K562 (cell line): ENCODE measurements around the gene EN1. TPM values are rescaled to one million over a fixed set of nuclear protein-coding genes. Genes with fewer than 3 reads are reported as not detected.

ENCODE experiments used
- C11orf30 ChIP-seq: fragments of 450-650 bp; IDR thresholded peaks from 2 replicates; pipeline ENCODE4 v1.6.1; 2016; ENCODE audit warnings: low read depth, mild to moderate bottlenecking
- CBFA2T3 ChIP-seq: fragments of 450-650 bp; IDR thresholded peaks from 2 replicates; pipeline ENCODE4 v1.6.1; 2017
- CTCF ChIP-seq, 3 experiments: IDR thresholded peaks in 2 of 3; conservative IDR thresholded peaks in 1 of 3; 2 replicates each; pipeline ENCODE4 v1.5.1; 2011 to 2012; ENCODE audit warnings: low read length in 3 of 3, mild to moderate bottlenecking in 3 of 3, control low read depth in 2 of 3, improper control_type of control experiment in 1 of 3, inconsistent platforms in 1 of 3, low read depth in 1 of 3, mixed read lengths in 1 of 3, moderate library complexity in 1 of 3; ENCODE audit not compliant: insufficient read depth in 2 of 3
- DACH1 ChIP-seq: fragments of 450-650 bp; IDR thresholded peaks from 2 replicates; pipeline ENCODE4 v1.6.1; 2018; ENCODE audit not compliant: partially characterized antibody
- DMBX1 ChIP-seq: fragments of 250-450 bp; sonication (Bioruptor Pico); IDR thresholded peaks from 2 replicates; pipeline ENCODE4 v1.8.0; 2022; ENCODE audit warnings: inconsistent platforms, mild to moderate bottlenecking, moderate library complexity, borderline replicate concordance
- ETV5 ChIP-seq: sonication (generic); formaldehyde crosslinking; IDR thresholded peaks from 2 replicates; pipeline ENCODE4 v1.4.0; 2020; ENCODE audit warnings: low read depth, mild to moderate bottlenecking, missing genetic modification reagents
- HNRNPUL1 ChIP-seq: fragments of 200-400 bp; formaldehyde crosslinking; IDR thresholded peaks from 2 replicates; pipeline ENCODE4 v1.6.1; 2017; ENCODE audit warnings: low read length
- JUNB ChIP-seq: fragments of 450-650 bp; formaldehyde crosslinking; conservative IDR thresholded peaks from 2 replicates; pipeline ENCODE4 v1.4.0; 2020; ENCODE audit warnings: mild to moderate bottlenecking
- KHSRP ChIP-seq: fragments of 450-650 bp; IDR thresholded peaks from 2 replicates; pipeline ENCODE4 v1.6.1; 2017
- MAFK ChIP-seq: IDR thresholded peaks from 2 replicates; pipeline ENCODE4 v1.6.1; 2011; ENCODE audit warnings: low read length, improper control_type of control experiment
- MTA1 ChIP-seq: fragments of 450-650 bp; IDR thresholded peaks from 2 replicates; pipeline ENCODE4 v1.6.1; 2017; ENCODE audit warnings: borderline replicate concordance
- NFE2 ChIP-seq: IDR thresholded peaks from 2 replicates; pipeline ENCODE4 v1.6.1; 2014; ENCODE audit warnings: antibody characterized with exemption, low read depth
- PHTF2 ChIP-seq: fragments of 250-450 bp; sonication (Bioruptor Pico); IDR thresholded peaks from 2 replicates; pipeline ENCODE4 v1.5.0; 2021; ENCODE audit warnings: mild to moderate bottlenecking
- RBM25 ChIP-seq: fragments of 200-400 bp; formaldehyde crosslinking; IDR thresholded peaks from 2 replicates; pipeline ENCODE4 v1.6.1; 2018; ENCODE audit warnings: low read length, low read depth, moderate library complexity; ENCODE audit not compliant: severe bottlenecking
- TAL1 ChIP-seq: fragments of 450-650 bp; IDR thresholded peaks from 2 replicates; pipeline ENCODE4 v1.6.1; 2016; ENCODE audit warnings: mild to moderate bottlenecking
- TFAP4 ChIP-seq: sonication (generic); formaldehyde crosslinking; IDR thresholded peaks from 2 replicates; pipeline ENCODE4 v1.8.0; 2022; ENCODE audit warnings: missing genetic modification reagents, mild to moderate bottlenecking, moderate library complexity, borderline replicate concordance
- VEZF1 ChIP-seq: fragments of 200-800 bp; sonication (Bioruptor generic); IDR thresholded peaks from 2 replicates; pipeline ENCODE4 v1.6.1; 2017; ENCODE audit warnings: missing genetic modification characterization, missing compliant biosample characterization
- YY1 ChIP-seq, 3 experiments: IDR thresholded peaks; 2 replicates each; pipeline ENCODE4 v1.6.1; 2011; ENCODE audit warnings: low read length in 2 of 3, mild to moderate bottlenecking in 2 of 3, moderate library complexity in 2 of 3, borderline replicate concordance in 1 of 3, control low read depth in 1 of 3, low read depth in 1 of 3; ENCODE audit not compliant: insufficient read depth in 3 of 3, insufficient replicate concordance in 2 of 3, control insufficient read depth in 1 of 3, insufficient read length in 1 of 3; ENCODE audit errors: extremely low read depth in 1 of 3
- ZC3H8 ChIP-seq: fragments of 450-650 bp; IDR thresholded peaks from 2 replicates; pipeline ENCODE4 v1.6.1; 2017
- ZNF41 ChIP-seq: fragments of 250-450 bp; sonication (Bioruptor Pico); conservative IDR thresholded peaks from 2 replicates; pipeline ENCODE4 v1.4.0; 2020; ENCODE audit warnings: mild to moderate bottlenecking
- ZNF592 ChIP-seq: fragments of 450-650 bp; IDR thresholded peaks from 2 replicates; pipeline ENCODE4 v1.6.1; 2017; ENCODE audit warnings: antibody characterized with exemption, mild to moderate bottlenecking
- ZNF766 ChIP-seq: fragments of 200-800 bp; sonication (Bioruptor generic); conservative IDR thresholded peaks from 2 replicates; pipeline ENCODE4 v1.6.1; 2016; ENCODE audit warnings: missing genetic modification characterization, missing compliant biosample characterization
- ZNF830 ChIP-seq: fragments of 250-450 bp; sonication (Bioruptor Pico); IDR thresholded peaks from 2 replicates; pipeline ENCODE4 v1.5.0; 2021; ENCODE audit warnings: mild to moderate bottlenecking
- polyA plus RNA-seq, 8 experiments: library from polyadenylated mRNA; depleted of rRNA in 4 of 8; stranded (reverse) in 5 of 8; unstranded in 3 of 8; fragments of >200 nt; fragmentation: Nextera tagmentation in 2 of 8; fragmentation: Illumina TruSeq in 1 of 8; extraction: Ambion mirVana in 2 of 8; extraction: Trizol in 1 of 8; gene quantifications; 2 replicates each; pipeline versions ENCODE4 v1.2.1 to v1.2.3, GENCODE V29; 2011 to 2014; ENCODE audit warnings: inconsistent platforms in 1 of 8, missing spikeins in 1 of 8
- total RNA-seq, 7 experiments: library from RNA; depleted of rRNA in 6 of 7; stranded (reverse); fragments of >200 nt in 6 of 7; fragmentation: Illumina TruSeq in 2 of 7; extraction: Trizol in 2 of 7; gene quantifications; 2 replicates each; pipeline versions ENCODE4 v1.2.1 to v1.2.3, GENCODE V29; 2011 to 2021; ENCODE audit warnings: low replicate concordance in 1 of 7

EN1 gene
- total and polyA plus RNA-seq, 9 of the 15 experiments (the other 6 are each of a cell fraction or from before 2014, with no cell fraction given) = 0.06 to 2.0 (median 0.51) TPM

GRCh38 chr2:118823633-118824032 lies 23.8 kb downstream of the EN1 start (continued):
- TF ChIP-seq YY1 (IDR thresholded peaks at IDR 0.05; ENCODE audit: borderline replicate concordance in 1 of 3, control insufficient read depth in 1 of 3, extremely low read depth in 1 of 3, insufficient read depth in 3 of 3, insufficient read length in 1 of 3, insufficient replicate concordance in 2 of 3, low read depth in 1 of 3, low read length in 2 of 3) (peak in 1 of 3 experiments; percentile 50), DMBX1 (no peak), DACH1 (no peak), ZC3H8 (no peak), ZNF766 (no peak), ZNF830 (CRISPR knock-in tag) (no peak), VEZF1 (CRISPR knock-in tag) (no peak), ZNF41 (no peak), JUNB (CRISPR knock-in tag) (no peak), NFE2 (peak; percentile 76), CTCF (IDR thresholded peaks at IDR 0.05 in 2 of 3, conservative IDR thresholded peaks at IDR 0.05 in 1 of 3; ENCODE audit: insufficient read depth in 2 of 3, low read depth in 1 of 3, low read length in 3 of 3) (no peak), ZNF592 (no peak), MAFK (0 out of 2 replicates have a peak, but pooled peaks have one; percentile 12), ETV5 (CRISPR knock-in tag) (no peak), CBFA2T3 (no peak), RBM25 (no peak), MTA1 (no peak), KHSRP (no peak), C11orf30 (peak; percentile 48), PHTF2 (no peak), TFAP4 (CRISPR knock-in tag) (no peak), HNRNPUL1 (no peak), TAL1 (no peak)
